ENCODE measurements around the gene MPP2.
"Not testable (repeated sequence)": the region's sequence is repeated elsewhere in the genome, so short reads cannot be mapped to it uniquely, and the experiment has no call there.

The MPP2 gene

DNA sequence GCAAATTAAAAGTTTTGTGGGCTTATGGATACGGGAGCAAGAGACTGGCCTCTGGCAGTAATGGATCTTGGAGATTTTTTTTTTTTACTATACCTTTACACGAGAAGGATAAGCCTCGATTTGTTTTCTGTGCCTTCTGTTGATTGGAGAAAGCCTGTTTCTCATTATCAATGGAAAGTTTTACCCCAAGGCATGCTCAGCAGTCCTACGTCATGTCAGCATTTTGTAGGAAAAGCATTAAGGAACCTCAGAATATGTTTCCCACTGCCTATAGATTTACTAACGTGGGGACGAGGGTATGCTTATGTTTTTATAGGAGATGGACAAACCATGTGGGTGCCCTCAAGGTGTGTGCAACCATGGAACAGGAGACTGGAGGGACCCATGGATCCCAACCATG lies 33.5 kb downstream of the MPP2 start:
- DNase-seq = no peak

- DNase-seq = no peak
These were observed 34.2 kb downstream of the MPP2 start for GRCh38 chr17:43873091-43873490.

GRCh38 chr17:43871946-43872690 lies 35.2 kb downstream of the MPP2 start:
- DNase-seq = no peak

GRCh38 chr17:43869031-43869430 lies 38.3 kb downstream of the MPP2 start:
- not testable (repeated sequence) for DNase-seq

DNA sequence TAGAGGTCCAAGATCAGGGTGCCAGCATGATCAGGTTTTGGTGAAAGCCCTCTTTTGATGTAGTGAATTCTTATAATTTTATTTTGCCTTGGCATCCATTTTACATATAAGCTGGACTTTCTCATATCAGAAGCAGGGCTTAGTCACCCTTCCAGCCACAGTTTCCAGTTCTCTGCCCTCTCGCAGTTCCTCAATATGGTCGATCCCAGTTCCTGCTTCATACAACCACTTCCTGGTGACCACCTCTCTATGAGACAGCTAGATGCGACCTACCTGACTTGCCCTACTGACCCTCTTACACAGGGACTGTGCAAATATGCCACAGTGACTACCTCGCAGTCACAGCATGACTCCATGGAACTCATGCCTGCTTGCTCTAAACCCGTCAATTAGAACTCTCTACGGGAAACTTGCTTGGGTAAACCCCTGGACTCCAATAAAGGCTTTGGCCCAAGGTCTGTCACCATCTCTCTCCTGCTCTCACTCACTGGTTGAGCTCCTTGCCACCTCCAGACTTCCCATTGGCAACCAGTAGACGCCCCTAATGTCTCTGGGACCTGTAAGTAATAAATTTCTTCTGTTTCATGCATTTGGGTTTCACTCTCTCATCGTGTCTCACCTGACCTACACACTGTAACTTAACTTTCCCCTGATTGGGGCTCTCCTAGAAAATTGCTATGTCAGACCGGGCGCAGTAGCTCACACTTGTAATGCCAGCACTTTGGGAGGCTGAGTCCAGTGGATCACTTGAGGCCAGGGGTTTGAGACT lies 38.9 kb downstream of the MPP2 start:
- peak; percentile 63 to 69 for DNase-seq

- no peak for DNase-seq
These were observed 43.0 kb downstream of the MPP2 start for GRCh38 chr17:43864161-43864984.

DNA sequence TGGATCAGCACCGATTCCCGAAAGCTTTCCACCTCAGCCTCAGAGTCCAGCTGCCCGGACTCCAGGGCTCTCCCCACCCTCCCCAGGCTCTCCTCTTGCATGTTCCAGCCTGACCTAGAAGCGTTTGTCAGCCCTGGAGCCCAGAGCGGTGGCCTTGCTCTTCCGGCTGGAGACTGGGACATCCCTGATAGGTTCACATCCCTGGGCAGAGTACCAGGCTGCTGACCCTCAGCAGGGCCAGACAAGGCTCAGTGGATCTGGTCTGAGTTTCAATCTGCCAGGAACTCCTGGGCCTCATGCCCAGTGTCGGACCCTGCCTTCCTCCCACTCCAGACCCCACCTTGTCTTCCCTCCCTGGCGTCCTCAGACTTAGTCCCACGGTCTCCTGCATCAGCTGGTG lies 45.4 kb downstream of the MPP2 start:
- no peak for DNase-seq

- DNase-seq = no peak
These were observed 46.3 kb downstream of the MPP2 start for GRCh38 chr17:43860927-43861622.

- no peak for DNase-seq
These were observed 47.1 kb downstream of the MPP2 start for GRCh38 chr17:43860077-43860725.

DNA sequence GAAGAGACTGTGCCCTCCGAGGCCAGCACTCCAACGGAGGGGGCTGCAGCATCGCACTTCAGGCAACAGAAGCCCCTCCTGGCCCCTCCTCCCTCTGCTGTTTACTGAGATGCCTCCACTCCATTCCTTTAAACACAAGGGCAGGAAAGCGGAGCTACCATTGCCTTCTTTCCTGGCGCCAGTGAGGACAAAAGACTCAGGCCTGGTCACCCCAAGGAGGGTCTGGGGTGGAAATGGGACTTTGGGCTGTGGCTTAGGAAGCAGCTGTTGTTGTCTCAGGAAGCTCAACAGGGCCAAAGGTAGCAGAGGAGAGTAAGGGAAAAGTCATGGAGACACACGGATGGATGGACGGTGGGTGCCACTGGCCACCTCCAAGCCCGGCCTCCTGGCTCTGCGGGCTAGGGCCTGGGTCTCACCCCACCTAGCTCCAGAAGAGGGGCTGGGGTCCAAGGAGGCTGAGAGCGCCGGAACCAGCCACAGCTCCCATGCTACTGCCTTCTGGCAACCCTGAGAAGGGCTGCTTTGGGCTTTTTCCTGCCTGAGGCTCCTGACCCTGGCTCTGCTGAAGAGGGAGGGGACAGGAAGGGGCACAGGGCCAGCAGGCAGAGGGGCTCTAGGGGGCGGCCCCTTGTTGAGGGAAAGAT lies 49.3 kb downstream of the MPP2 start:
- no peak for DNase-seq

GRCh38 chr17:43857141-43857540 lies 50.2 kb downstream of the MPP2 start:
- DNase-seq = no peak

DNA sequence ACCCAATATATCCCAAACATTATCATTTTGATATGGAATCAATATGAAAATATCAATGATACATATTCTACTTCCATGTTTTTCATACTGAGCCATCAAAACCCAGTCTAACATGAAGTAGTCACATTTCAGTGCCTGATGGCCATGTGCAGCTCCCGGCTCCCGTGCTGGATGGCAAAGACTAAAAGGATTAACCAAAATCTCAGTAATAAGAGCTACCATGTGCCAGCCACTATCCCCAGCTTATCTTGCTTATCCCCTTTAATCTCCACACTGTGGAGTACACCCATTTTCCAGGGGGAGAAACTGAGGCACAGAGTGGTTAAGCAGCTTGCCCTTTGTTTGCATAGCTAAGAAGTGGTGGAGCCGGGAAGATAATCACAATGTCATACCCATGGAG lies 51.2 kb downstream of the MPP2 start:
- DNase-seq = no peak

- DNase-seq = no peak
These were observed 52.3 kb downstream of the MPP2 start for GRCh38 chr17:43855061-43855460.

GRCh38 chr17:43854498-43854897 lies 52.8 kb downstream of the MPP2 start:
- DNase-seq = no peak

- no peak for DNase-seq
These were observed 53.8 kb downstream of the MPP2 start for GRCh38 chr17:43853546-43853945.

DNA sequence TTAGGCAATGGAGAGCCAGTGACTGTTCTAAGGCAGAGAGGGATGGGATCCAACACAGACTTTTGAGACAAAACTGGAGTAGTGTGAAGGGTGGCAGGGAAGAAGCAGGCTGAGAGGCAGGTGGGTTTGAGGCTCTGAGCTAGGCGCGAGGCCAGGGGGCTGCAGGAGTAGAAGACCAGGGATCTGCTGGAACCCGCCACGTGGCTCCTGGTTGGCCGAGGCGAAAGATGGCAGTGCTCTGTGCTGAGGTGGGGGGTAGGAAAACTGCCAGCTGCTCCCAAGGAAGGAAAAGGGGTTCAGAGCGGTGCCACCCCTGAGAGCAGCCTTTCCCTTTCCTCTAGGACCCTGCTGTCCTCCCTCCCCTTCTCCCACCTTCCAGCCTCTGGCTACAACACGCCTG lies 54.8 kb downstream of the MPP2 start:
- DNase-seq = no peak

- DNase-seq = no peak
These were observed 58.2 kb downstream of the MPP2 start for GRCh38 chr17:43849116-43849515.

- DNase-seq = no peak
These were observed 58.7 kb downstream of the MPP2 start for GRCh38 chr17:43848601-43849000.

GRCh38 chr17:43846963-43847371 lies 60.4 kb downstream of the MPP2 start, which contains the start of gene CD300LG:
TSS of gene CD300LG (plus strand) at chr17:43847176. CDS start at chr17:43847217, 41 bp downstream.
- peak; percentile 38 to 44 for DNase-seq

DNA sequence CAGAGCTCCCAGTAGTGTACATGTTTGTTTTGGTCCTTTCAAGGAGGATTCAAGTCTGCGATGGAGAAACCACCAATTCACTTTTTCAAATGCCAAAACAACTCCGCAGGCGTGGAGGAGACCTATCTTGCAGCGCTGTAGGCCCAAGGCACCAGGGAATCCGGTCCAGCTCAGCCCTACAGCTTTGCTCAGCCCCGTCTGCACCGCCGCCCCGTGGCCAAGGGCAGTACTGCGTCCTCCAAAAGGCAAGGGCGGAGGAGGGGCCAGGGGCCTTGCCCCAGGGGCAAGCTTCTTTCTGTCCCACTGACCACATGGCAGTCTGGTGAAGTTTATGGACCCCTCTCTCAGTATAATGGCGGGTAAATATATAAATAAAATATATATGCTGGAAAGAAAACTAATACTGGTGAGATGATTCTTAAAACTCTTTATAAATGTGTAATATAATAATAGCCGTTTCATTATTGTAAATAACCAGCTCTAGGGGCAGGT lies 61.1 kb downstream of the MPP2 start:
- DNase-seq = peak; percentile 44 to 91

GRCh38 chr17:43845766-43846165 lies 61.6 kb downstream of the MPP2 start:
- DNase-seq = no peak
